ENCODE data around the gene PCCA. TPM values are rescaled to one million over a fixed set of nuclear protein-coding genes. Genes with fewer than 3 reads are reported as not detected.

Gene PCCA
- total and polyA plus RNA-seq, 4 donors, result 17.7 to 37.4 (median 22.6) TPM

DNA sequence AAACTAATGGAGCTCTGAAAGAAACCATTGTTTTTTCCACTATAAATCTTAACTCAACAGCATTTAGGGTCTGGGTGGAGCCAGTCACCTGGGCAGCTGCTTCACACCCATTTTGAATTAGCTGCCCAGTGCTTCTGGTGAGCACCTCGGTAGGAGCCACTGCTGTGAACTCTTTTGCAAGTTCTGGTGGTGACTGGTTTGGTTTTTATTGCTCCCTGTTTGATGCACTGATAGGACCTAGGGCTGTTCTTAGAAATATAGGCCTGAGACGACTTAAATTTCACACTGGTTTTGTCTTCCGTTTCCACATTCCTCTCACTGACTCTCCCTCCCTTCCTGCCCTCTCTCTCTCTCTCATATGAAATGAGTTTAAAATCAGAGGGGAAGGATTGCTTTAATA is 395.8 kb downstream of the PCCA start:
- H3K27ac ChIP-seq (ENCODE audit: low read depth in 1 of 2, low read length in 2 of 2), result no peak overlapping the region
- H3K9me3 ChIP-seq (ENCODE audit: control insufficient read depth, low read length), result no peaks in the 10 kb centered on the region
- intact Hi-C loops (cut with DNase I), result no loop called here
- DNase-seq (no peak), ATAC-seq (ENCODE audit: low FRiP score) (no peak)
- H3K27me3 ChIP-seq (ENCODE audit: control insufficient read depth in 1 of 2, insufficient read depth in 2 of 2, low read length in 1 of 2), result no peaks in the 10 kb centered on the region
- H3K4me3 ChIP-seq (ENCODE audit: low read length in 2 of 2), result no peak overlapping the region
- H3K4me1 ChIP-seq (ENCODE audit: control insufficient read depth in 1 of 2, insufficient read depth in 2 of 2, low read length in 2 of 2), result no peaks in the 10 kb centered on the region
- H3K36me3 ChIP-seq (ENCODE audit: control insufficient read depth in 1 of 2, insufficient read depth in 2 of 2, low read length in 1 of 2), result no peaks in the 10 kb centered on the region
- WGBS, 2 donors, result 85 to 88% methylated on average over 3 of the region's 3 CpGs

DNA sequence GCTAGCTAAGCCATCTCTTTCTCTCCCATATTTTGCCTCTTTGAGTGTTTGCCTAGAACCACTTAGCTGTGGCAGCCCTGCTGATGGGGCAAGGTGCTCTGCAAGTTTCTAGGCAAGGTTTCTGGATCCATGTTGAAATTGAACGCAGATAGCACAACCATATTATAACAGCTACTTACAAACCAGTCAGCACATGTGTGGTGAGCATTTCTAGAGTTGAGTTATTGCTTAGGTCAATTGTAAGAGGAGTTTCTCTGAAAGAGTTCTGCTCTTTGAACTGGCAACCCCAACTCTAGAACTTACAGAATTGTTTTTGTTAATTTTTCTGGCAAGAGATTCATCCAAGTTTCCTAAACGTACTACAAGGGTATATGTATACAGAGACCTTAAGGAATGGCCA is 396.4 kb downstream of the PCCA start:
- ATAC-seq (ENCODE audit: low FRiP score) (no peak), DNase-seq (no peak)
- H3K4me1 ChIP-seq (ENCODE audit: control insufficient read depth in 1 of 2, insufficient read depth in 2 of 2, low read length in 2 of 2), result no peaks in the 10 kb centered on the region
- no peak overlapping the region for H3K27ac ChIP-seq (ENCODE audit: low read depth in 1 of 2, low read length in 2 of 2)
- WGBS, 2 donors, result 87 to 90% methylated on average over 2 of the region's 2 CpGs
- intact Hi-C loops (cut with DNase I), result no loop called here
- H3K27me3 ChIP-seq (ENCODE audit: control insufficient read depth in 1 of 2, insufficient read depth in 2 of 2, low read length in 1 of 2), result no peaks in the 10 kb centered on the region
- no peaks in the 10 kb centered on the region for H3K9me3 ChIP-seq (ENCODE audit: control insufficient read depth, low read length)
- H3K36me3 ChIP-seq (ENCODE audit: control insufficient read depth in 1 of 2, insufficient read depth in 2 of 2, low read length in 1 of 2), result no peaks in the 10 kb centered on the region
- no peak overlapping the region for H3K4me3 ChIP-seq (ENCODE audit: low read length in 2 of 2)

- no peak for ATAC-seq (ENCODE audit: low FRiP score)
- H3K36me3 ChIP-seq (ENCODE audit: control insufficient read depth in 1 of 2, insufficient read depth in 2 of 2, low read length in 1 of 2), result no peaks in the 10 kb centered on the region
- H3K4me1 ChIP-seq (ENCODE audit: control insufficient read depth in 1 of 2, insufficient read depth in 2 of 2, low read length in 2 of 2), result no peaks in the 10 kb centered on the region
- 74% methylated on average over 4 of the region's 4 CpGs for WGBS, 2 donors
- H3K9me3 ChIP-seq (ENCODE audit: control insufficient read depth, low read length), result no peaks in the 10 kb centered on the region
- H3K27me3 ChIP-seq (ENCODE audit: control insufficient read depth in 1 of 2, insufficient read depth in 2 of 2, low read length in 1 of 2), result no peaks in the 10 kb centered on the region
- intact Hi-C loops (cut with DNase I), result no loop called here
- H3K27ac ChIP-seq (ENCODE audit: low read depth in 1 of 2, low read length in 2 of 2), result no peak overlapping the region
- DNase-seq, result no peak
- H3K4me3 ChIP-seq (ENCODE audit: low read length in 2 of 2), result no peak overlapping the region
These were observed 401.8 kb downstream of the PCCA start for GRCh38 chr13:100490692-100491091.

- H3K9me3 ChIP-seq (ENCODE audit: control insufficient read depth, low read length), result no peaks in the 10 kb centered on the region
- 85 to 86% methylated on average over 8 of the region's 8 CpGs for WGBS, 2 donors
- no peaks in the 10 kb centered on the region for H3K27me3 ChIP-seq (ENCODE audit: control insufficient read depth in 1 of 2, insufficient read depth in 2 of 2, low read length in 1 of 2)
- no peaks in the 10 kb centered on the region for H3K4me1 ChIP-seq (ENCODE audit: control insufficient read depth in 1 of 2, insufficient read depth in 2 of 2, low read length in 2 of 2)
- H3K4me3 ChIP-seq (ENCODE audit: low read length in 2 of 2), result no peak overlapping the region
- peak; percentile 68 for ATAC-seq (ENCODE audit: low FRiP score)
- no peak overlapping the region for H3K27ac ChIP-seq (ENCODE audit: low read depth in 1 of 2, low read length in 2 of 2)
- intact Hi-C loops (cut with DNase I), result no loop called here
- DNase-seq, result no peak
- H3K36me3 ChIP-seq (ENCODE audit: control insufficient read depth in 1 of 2, insufficient read depth in 2 of 2, low read length in 1 of 2), result no peaks in the 10 kb centered on the region
These were observed 402.4 kb downstream of the PCCA start for GRCh38 chr13:100491164-100491842.

GRCh38 chr13:100493418-100493817 is 404.5 kb downstream of the PCCA start:
- 93 to 95% methylated on average over 7 of the region's 7 CpGs for WGBS, 2 donors
- Histone ChIP-seq H3K36me3 (ENCODE audit: control insufficient read depth in 1 of 2, insufficient read depth in 2 of 2, low read length in 1 of 2) (no peaks in the 10 kb centered on the region), H3K4me3 (ENCODE audit: low read length in 2 of 2) (no peak overlapping the region), H3K9me3 (ENCODE audit: control insufficient read depth, low read length) (no peaks in the 10 kb centered on the region), H3K4me1 (ENCODE audit: control insufficient read depth in 1 of 2, insufficient read depth in 2 of 2, low read length in 2 of 2) (no peaks in the 10 kb centered on the region), H3K27ac (ENCODE audit: low read depth in 1 of 2, low read length in 2 of 2) (no peak overlapping the region), H3K27me3 (ENCODE audit: control insufficient read depth in 1 of 2, insufficient read depth in 2 of 2, low read length in 1 of 2) (no peaks in the 10 kb centered on the region)
- no peak for ATAC-seq (ENCODE audit: low FRiP score)
- intact Hi-C loops (cut with DNase I), result no loop called here
- no peak for DNase-seq

- ATAC-seq (ENCODE audit: low FRiP score) (no peak), DNase-seq (no peak)
- WGBS, 2 donors, result 89 to 95% methylated on average over 1 of the region's 1 CpG
- no peak overlapping the region for H3K27ac ChIP-seq (ENCODE audit: low read depth in 1 of 2, low read length in 2 of 2)
- H3K9me3 ChIP-seq (ENCODE audit: control insufficient read depth, low read length), result no peaks in the 10 kb centered on the region
- intact Hi-C loops (cut with DNase I), result no loop called here
- no peaks in the 10 kb centered on the region for H3K4me1 ChIP-seq (ENCODE audit: control insufficient read depth in 1 of 2, insufficient read depth in 2 of 2, low read length in 2 of 2)
- no peak overlapping the region for H3K4me3 ChIP-seq (ENCODE audit: low read length in 2 of 2)
- H3K36me3 ChIP-seq (ENCODE audit: control insufficient read depth in 1 of 2, insufficient read depth in 2 of 2, low read length in 1 of 2), result no peaks in the 10 kb centered on the region
- no peaks in the 10 kb centered on the region for H3K27me3 ChIP-seq (ENCODE audit: control insufficient read depth in 1 of 2, insufficient read depth in 2 of 2, low read length in 1 of 2)
These were observed 406.6 kb downstream of the PCCA start for GRCh38 chr13:100495455-100495854.

DNA sequence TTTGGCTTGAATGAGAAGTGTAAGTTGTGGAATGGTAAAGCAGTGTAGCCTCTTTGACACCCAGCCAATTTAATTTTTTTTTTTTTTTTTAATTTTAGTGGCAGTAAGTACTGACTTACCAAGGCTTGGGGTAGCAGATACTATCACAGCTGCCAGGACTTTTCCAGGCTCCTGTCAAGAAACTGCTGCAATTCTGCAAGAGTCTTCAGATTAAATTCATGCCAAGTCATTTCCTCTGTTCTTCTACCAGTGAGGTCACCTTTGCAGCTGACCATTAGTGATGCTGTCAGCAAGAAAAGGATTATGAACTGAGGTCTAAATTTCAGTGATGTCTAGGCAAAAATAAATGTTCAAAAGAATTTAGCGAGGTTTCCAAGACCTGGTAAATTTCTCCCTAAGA is 408.5 kb downstream of the PCCA start:
- no peaks in the 10 kb centered on the region for H3K27me3 ChIP-seq (ENCODE audit: control insufficient read depth in 1 of 2, insufficient read depth in 2 of 2, low read length in 1 of 2)
- no peaks in the 10 kb centered on the region for H3K36me3 ChIP-seq (ENCODE audit: control insufficient read depth in 1 of 2, insufficient read depth in 2 of 2, low read length in 1 of 2)
- no peaks in the 10 kb centered on the region for H3K9me3 ChIP-seq (ENCODE audit: control insufficient read depth, low read length)
- WGBS, 2 donors, result 77 to 86% methylated on average over 1 of the region's 1 CpG
- no peak overlapping the region for H3K27ac ChIP-seq (ENCODE audit: low read depth in 1 of 2, low read length in 2 of 2)
- DNase-seq, result no peak
- H3K4me1 ChIP-seq (ENCODE audit: control insufficient read depth in 1 of 2, insufficient read depth in 2 of 2, low read length in 2 of 2), result no peaks in the 10 kb centered on the region
- intact Hi-C loops (cut with DNase I), result no loop called here
- ATAC-seq (ENCODE audit: low FRiP score), result no peak
- no peak overlapping the region for H3K4me3 ChIP-seq (ENCODE audit: low read length in 2 of 2)

- no peaks in the 10 kb centered on the region for H3K27me3 ChIP-seq (ENCODE audit: control insufficient read depth in 1 of 2, insufficient read depth in 2 of 2, low read length in 1 of 2)
- no peak overlapping the region for H3K4me3 ChIP-seq (ENCODE audit: low read length in 2 of 2)
- no peak overlapping the region for H3K27ac ChIP-seq (ENCODE audit: low read depth in 1 of 2, low read length in 2 of 2)
- H3K4me1 ChIP-seq (ENCODE audit: control insufficient read depth in 1 of 2, insufficient read depth in 2 of 2, low read length in 2 of 2), result no peaks in the 10 kb centered on the region
- no peaks in the 10 kb centered on the region for H3K9me3 ChIP-seq (ENCODE audit: control insufficient read depth, low read length)
- intact Hi-C loops (cut with DNase I), result no loop called here
- DNase-seq (no peak), ATAC-seq (ENCODE audit: low FRiP score) (no peak)
- no peaks in the 10 kb centered on the region for H3K36me3 ChIP-seq (ENCODE audit: control insufficient read depth in 1 of 2, insufficient read depth in 2 of 2, low read length in 1 of 2)
- 57 to 59% methylated on average over 2 of the region's 2 CpGs for WGBS, 2 donors
These were observed 413.6 kb downstream of the PCCA start for GRCh38 chr13:100502446-100502845.

DNA sequence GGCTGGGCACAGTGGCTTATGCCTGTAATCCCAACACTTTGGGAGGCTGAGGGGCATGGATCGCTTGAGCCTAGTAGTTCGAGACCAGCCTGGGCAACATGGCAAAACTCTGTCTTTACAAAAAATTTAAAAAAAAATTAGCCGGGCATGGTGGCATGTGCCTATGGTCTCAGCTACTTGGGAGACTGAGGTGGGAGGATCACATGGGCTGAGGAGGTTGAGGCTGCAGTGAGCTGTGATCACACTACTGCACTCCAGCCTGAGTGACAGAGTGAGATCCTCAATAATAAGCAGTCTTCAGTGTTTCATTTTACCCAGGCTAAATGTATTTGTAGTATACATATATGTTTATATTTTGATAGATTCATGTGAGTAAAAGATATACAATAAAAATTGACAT is 414.7 kb downstream of the PCCA start:
- Histone ChIP-seq H3K4me1 (ENCODE audit: control insufficient read depth in 1 of 2, insufficient read depth in 2 of 2, low read length in 2 of 2) (no peaks in the 10 kb centered on the region), H3K9me3 (ENCODE audit: control insufficient read depth, low read length) (no peaks in the 10 kb centered on the region), H3K27me3 (ENCODE audit: control insufficient read depth in 1 of 2, insufficient read depth in 2 of 2, low read length in 1 of 2) (no peaks in the 10 kb centered on the region), H3K27ac (ENCODE audit: low read depth in 1 of 2, low read length in 2 of 2) (no peak overlapping the region), H3K36me3 (ENCODE audit: control insufficient read depth in 1 of 2, insufficient read depth in 2 of 2, low read length in 1 of 2) (no peaks in the 10 kb centered on the region), H3K4me3 (ENCODE audit: low read length in 2 of 2) (no peak overlapping the region)
- 92 to 97% methylated on average over 3 of the region's 3 CpGs for WGBS, 2 donors
- ATAC-seq (ENCODE audit: low FRiP score) (no peak), DNase-seq (no peak)
- intact Hi-C loops (cut with DNase I), result no loop called here

All from aorta (tissue), 5 donors.